ENCODE data around the gene TLL2.

Gene TLL2

DNA sequence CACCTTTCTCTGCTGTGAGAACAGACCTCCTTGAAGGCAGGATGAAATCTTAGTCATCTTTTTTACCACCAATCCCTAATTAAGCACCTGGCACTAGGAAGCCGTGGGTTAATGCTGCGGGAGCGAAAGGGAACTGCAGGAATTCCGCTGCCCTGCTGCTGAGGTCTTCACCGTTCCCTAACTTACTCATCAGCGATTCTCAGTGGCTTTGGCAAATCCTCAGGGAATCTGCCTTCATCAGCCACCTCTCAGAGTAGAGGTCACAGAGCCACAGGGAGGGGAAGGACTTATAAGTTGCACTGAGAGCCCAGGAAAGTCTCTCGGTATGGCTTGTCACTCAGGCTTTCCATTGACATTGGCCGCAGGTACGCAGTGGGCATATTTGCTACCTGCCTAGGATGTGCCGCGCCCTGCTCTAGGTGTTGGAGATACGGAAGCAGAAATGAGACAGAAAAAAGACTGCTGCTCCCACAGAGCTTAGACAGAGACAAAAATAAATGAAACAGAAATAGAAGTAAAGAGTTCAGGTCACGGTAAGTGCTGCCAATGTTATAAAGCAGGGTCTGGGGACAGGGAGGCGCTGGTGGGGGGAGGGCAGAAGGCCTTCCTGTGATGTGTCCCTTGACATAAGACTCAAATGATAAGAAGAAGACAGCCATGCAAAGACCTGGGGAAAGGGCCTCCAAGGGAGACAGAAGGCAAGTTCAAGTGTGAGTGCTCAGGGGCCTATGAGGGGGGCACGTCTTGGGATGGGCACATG, 82.3 kb downstream of the TLL2 start:
- DNase-seq (ENCODE audit: low read depth in 1 of 2, low spot score in 1 of 2), result no peak

DNA sequence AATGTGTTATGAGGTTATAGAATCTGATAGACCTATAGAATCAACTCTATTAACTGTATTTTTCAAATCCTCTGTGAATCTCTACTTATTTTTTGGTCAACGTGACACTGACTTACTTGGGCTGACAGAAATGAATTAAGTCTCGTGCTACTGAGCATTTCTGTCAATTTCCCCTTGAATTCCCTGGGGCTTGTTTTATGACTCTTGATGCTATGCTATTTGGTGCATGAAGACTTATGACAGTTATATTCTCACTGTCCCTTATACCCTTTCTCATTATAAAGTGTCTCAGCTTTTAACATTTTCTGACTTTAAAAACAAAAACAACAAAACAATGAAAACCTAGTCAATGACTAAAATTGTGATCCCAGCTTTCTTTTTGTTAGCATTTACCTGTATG, 86.4 kb downstream of the TLL2 start:
- no peak for DNase-seq (ENCODE audit: low read depth in 1 of 2, low spot score in 1 of 2)

GRCh38 chr10:96422525-96422924, 91.2 kb downstream of the TLL2 start:
- DNase-seq (ENCODE audit: low read depth in 1 of 2, low spot score in 1 of 2), result no peak

GRCh38 chr10:96421995-96422394, 91.7 kb downstream of the TLL2 start:
- no peak for DNase-seq (ENCODE audit: low read depth in 1 of 2, low spot score in 1 of 2)

- DNase-seq (ENCODE audit: low read depth in 1 of 2, low spot score in 1 of 2), result no peak
Measured at GRCh38 chr10:96420228-96421009, 93.3 kb downstream of the TLL2 start.

GRCh38 chr10:96419351-96419750, 94.4 kb downstream of the TLL2 start:
- no peak for DNase-seq (ENCODE audit: low read depth in 1 of 2, low spot score in 1 of 2)

- no peak for DNase-seq (ENCODE audit: low read depth in 1 of 2, low spot score in 1 of 2)
Measured at GRCh38 chr10:96418582-96418981, 95.1 kb downstream of the TLL2 start.

DNA sequence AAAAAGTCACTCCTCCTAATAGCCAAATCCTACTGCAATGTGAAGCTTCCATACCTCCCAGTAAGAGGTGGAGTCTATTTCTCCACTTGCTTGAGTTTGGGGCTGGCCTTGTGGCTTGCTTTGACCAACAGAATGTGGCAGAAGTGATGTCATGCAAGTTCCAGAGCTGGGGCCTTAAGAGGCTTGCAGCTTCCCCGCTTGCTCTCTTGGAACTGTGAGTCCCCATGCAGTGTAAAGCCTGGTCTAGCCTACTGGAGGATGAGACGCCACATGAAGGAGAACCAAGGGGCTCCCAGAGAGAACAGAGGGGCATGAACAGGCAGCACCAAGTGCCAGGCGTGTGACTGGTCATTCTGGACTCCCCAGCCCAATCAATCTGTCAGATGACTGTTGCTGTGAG, 96.3 kb downstream of the TLL2 start:
- no peak for DNase-seq (ENCODE audit: low read depth in 1 of 2, low spot score in 1 of 2)

DNA sequence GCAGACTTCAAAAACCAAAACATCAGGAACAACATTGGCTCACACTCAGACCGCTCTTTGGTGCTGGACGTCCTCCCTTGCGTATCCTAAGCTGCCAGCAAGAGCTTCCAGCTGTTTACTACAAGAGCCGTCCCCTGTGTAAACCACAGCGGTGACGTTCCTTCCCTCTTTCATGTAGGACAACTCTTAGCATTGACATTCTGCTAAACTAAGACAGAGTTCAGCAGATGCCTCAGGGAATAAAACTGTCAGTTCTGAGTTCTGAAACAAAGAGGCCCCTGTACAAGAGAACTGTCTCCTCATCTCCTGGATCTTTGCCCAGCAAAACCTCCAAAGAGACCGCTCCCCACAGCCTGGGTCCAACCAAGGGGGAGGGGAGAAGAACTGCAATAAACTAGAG, 97.1 kb downstream of the TLL2 start:
- no peak for DNase-seq (ENCODE audit: low read depth in 1 of 2, low spot score in 1 of 2)

DNA sequence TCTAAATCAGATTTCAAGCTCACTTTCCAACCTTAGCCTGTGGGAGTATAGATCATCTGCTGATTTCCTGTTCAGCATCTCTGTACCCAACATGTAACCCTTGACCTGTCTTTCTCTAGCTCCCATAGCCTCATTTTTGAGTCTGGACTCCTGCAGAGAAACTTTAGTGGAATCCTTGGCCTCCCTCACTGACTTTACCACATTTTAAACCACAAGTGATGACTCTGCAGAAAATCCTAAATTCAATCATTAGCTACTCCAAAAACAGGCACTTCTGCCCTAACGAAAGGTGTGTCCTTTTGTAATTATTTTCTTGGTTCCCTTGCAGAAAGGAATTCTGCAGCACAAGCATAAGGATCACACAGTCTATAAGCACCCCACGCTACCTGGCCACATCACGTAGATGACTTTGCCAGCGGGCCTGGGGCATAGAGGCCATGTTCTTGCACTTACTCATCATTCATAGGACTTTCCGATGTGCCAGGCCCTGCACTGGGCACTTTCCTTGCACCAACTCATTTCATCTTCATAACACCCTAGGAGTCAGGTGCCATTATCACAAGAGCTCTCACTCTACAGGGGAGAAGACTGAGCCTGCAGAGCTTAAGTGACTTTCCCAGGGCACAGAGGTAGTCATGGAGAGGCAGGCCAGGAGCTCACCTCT, 97.7 kb downstream of the TLL2 start:
- DNase-seq (ENCODE audit: low read depth in 1 of 2, low spot score in 1 of 2), result no peak

GRCh38 chr10:96415150-96415890, 98.4 kb downstream of the TLL2 start:
- no peak for DNase-seq (ENCODE audit: low read depth in 1 of 2, low spot score in 1 of 2)

DNA sequence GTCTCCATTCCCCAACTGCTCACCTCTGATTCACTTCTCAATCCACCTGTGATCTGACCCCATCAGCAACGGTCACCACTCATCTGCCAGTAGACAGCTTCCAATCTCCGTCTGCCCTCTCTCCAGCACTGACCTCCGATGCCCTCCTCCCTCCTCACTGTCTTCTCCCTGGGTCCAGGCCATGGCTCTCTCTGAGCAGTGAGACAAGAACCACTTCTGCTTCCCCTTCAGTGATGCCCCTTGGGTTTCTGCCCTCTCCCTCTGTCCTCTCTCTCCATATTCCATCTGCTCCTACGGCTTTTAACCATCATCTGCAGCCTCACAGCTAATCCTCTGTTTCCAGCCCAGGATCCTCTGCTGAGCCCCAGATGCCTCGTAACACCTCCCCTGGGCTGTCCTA, 99.4 kb downstream of the TLL2 start:
- DNase-seq (ENCODE audit: low read depth in 1 of 2, low spot score in 1 of 2), result no peak

- DNase-seq (ENCODE audit: low read depth in 1 of 2, low spot score in 1 of 2), result no peak
Measured at GRCh38 chr10:96413151-96413787, 100.5 kb downstream of the TLL2 start.

GRCh38 chr10:96411716-96412320, 101.9 kb downstream of the TLL2 start:
- DNase-seq (ENCODE audit: low read depth in 1 of 2, low spot score in 1 of 2), result no peak

DNA sequence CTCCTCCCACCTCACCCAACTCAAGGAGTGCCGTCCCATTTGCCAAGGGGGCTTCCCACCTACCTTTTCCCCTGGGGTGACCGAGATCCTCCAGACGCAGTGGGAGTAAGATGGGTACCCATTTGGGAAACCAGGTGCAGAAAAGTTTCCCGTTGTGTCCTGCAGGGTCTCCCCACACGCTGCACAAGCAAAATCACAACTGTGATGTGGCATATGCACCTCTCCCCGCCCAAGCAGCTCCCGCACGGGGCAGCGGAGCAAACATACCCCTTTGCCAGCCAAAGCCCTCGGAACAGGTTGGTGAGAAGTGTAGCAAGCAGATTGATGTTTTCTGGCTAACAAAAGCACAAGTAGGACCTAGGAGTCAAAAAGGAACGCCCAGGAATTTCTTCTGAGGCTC, 103.4 kb downstream of the TLL2 start:
- no peak for DNase-seq (ENCODE audit: low read depth in 1 of 2, low spot score in 1 of 2)

DNA sequence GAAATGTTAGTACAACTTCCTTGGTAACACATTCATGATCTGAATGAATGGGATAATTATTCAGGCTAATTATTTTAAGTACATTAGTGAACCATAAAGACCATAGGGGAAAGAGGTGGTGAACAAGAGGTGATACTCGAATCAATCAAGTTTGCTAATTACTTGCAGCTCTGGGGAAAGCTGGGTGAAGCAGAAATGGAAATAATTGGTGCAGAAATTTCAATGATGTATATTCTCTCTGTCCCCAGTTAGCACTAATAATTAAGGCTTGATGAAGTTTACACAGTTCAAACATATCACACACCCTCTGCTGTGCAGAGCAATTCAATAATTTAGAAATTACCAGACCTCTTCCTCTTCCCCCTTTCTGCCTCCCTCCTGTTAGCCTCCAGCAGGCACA, 105.5 kb downstream of the TLL2 start:
- DNase-seq (ENCODE audit: low read depth in 1 of 2, low spot score in 1 of 2), result no peak

- DNase-seq (ENCODE audit: low read depth in 1 of 2, low spot score in 1 of 2), result no peak
Measured at GRCh38 chr10:96407560-96408069, 106.1 kb downstream of the TLL2 start.

DNA sequence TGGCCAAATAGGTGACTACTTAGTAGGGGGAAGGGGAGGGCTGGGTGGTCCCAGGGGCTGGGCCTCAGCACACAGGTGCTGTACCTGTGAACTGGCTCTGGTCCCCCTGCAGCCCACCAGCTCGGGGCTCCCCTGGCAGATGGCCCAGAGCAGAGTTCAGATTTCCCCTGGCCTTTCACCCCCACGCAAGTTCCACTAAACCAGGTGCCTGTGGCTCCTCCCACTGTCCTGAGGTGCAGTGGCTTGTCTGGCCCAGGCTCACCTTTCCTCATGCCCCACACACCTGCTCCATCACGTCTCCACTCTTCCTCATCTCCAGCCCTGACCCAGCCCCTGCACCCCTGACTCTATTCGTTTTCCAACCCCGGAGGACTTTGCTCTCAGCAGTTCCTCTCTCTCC, 107.6 kb downstream of the TLL2 start:
- DNase-seq (ENCODE audit: low read depth in 1 of 2, low spot score in 1 of 2), result no peak

DNA sequence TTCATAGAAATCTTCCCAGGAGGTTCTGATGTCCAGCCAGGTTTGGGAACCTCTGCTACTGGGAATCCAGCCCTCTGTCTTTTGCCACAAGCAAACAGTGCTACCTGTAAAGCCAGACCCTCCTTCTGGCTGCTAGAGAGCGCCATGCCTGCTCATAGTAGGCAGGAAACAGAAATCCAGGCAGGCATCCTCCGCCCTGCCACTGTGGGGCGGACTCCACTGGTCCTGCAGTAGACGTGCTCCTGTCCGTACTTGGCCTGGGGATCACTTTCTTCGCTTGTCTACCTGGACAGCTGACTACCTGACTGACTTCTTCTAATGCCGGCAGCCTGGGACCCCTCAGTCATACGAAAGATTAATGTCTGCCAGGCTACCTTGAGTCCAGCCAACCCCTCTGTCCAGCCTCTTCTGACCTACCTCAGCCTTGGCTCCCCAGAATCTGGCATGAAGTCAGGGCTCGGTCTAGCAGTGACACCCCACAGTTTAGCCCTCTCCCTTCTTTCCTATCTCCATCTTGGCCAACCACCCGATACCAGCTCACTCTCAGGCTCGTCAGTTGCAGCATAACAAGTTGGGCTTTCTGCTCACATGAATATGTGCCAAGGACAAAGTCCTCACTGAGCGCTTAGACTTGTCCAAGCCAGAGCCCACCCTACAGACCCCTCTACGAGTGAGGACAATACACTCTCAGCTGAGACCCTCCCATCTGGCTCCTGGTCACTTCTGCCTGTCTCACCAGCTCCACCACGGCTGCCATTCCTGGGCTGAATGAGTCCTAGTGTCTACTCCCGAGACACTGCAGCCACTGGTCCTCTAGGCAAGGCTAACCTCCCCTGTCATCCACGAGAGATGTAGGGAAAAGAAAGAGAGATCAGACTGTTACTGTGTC, 111.1 kb downstream of the TLL2 start:
- DNase-seq (ENCODE audit: low read depth in 1 of 2, low spot score in 1 of 2), result no peak
